MM.1S (cell line): Measurements from ENCODE around the gene NLRC3.

ENCODE experiments used
- DNase-seq: peaks from one replicate; pipeline ENCODE4 v3.0.0-alpha.2; 2015
- H2AFZ ChIP-seq: fragments of 300-600 bp; sonication (generic); 2 replicates; pipeline ENCODE4 v1.6.0; 2016; ENCODE audit warnings: antibody characterized with exemption, low read length
- H3F3A ChIP-seq: fragments of 300-600 bp; sonication (generic); 2 replicates; pipeline ENCODE4 v1.6.1; 2016; ENCODE audit warnings: mild to moderate bottlenecking, antibody characterized with exemption, low read length, moderate library complexity, mixed read lengths; ENCODE audit not compliant: insufficient read depth
- H3K27ac ChIP-seq: fragments of 300-600 bp; sonication (generic); 2 replicates; pipeline ENCODE4 v1.5.1; 2016; ENCODE audit warnings: mild to moderate bottlenecking, low read length
- H3K27me3 ChIP-seq: fragments of 300-600 bp; sonication (generic); replicated peaks from 2 replicates; pipeline ENCODE4 v1.6.0; 2016; ENCODE audit warnings: low read length; ENCODE audit not compliant: insufficient read depth
- H3K36me3 ChIP-seq: fragments of 300-600 bp; sonication (generic); replicated peaks from 2 replicates; pipeline ENCODE4 v1.6.1; 2016; ENCODE audit warnings: mild to moderate bottlenecking, low read length, mixed read lengths; ENCODE audit not compliant: insufficient read depth
- H3K4me1 ChIP-seq: fragments of 300-600 bp; sonication (generic); 2 replicates; pipeline ENCODE4 v1.6.1; 2016; ENCODE audit warnings: low read length, mixed read lengths
- H3K4me2 ChIP-seq: fragments of 300-600 bp; sonication (generic); 2 replicates; pipeline ENCODE4 v1.6.0; 2016; ENCODE audit warnings: low read depth, low read length
- H3K4me3 ChIP-seq: fragments of 300-600 bp; sonication (generic); 2 replicates; pipeline ENCODE4 v1.5.1; 2016; ENCODE audit warnings: low read length, mixed read lengths
- H3K79me2 ChIP-seq: fragments of 300-600 bp; sonication (generic); 2 replicates; pipeline ENCODE4 v1.6.1; 2016; ENCODE audit warnings: mixed run types, low read length, mixed read lengths
- H3K9ac ChIP-seq: fragments of 300-600 bp; sonication (generic); 2 replicates; pipeline ENCODE4 v1.6.1; 2016; ENCODE audit warnings: low read length, mixed read lengths
- H3K9me2 ChIP-seq: fragments of 300-600 bp; sonication (generic); replicated peaks from 2 replicates; pipeline ENCODE4 v1.6.1; 2016; ENCODE audit warnings: mild to moderate bottlenecking, low read length, mixed read lengths; ENCODE audit not compliant: insufficient read depth
- H3K9me3 ChIP-seq: fragments of 300-600 bp; sonication (generic); replicated peaks from 2 replicates; pipeline ENCODE4 v1.6.1; 2016; ENCODE audit warnings: mild to moderate bottlenecking, low read length, mixed read lengths; ENCODE audit not compliant: insufficient read depth
- H4K20me1 ChIP-seq: fragments of 300-600 bp; sonication (generic); 2 replicates; pipeline ENCODE4 v1.6.1; 2016; ENCODE audit warnings: mild to moderate bottlenecking, low read length, moderate library complexity, mixed read lengths; ENCODE audit not compliant: insufficient read depth
- EZH2 ChIP-seq: fragments of 300-600 bp; sonication (generic); optimal IDR thresholded peaks from 2 replicates; pipeline ENCODE3; 2017; ENCODE audit warnings: low read depth, mild to moderate bottlenecking, antibody characterized with exemption, low read length, mixed read lengths
- EZH2phosphoT487 ChIP-seq: fragments of 300-600 bp; sonication (generic); IDR thresholded peaks from 2 replicates; pipeline ENCODE4 v1.6.1; 2018; ENCODE audit warnings: antibody characterized with exemption, low read length
- TF ChIP-seq, protein P1 (sequence below): fragments of 300-600 bp; sonication (generic); IDR thresholded peaks from 2 replicates; pipeline ENCODE4 v1.5.1; 2016; ENCODE audit warnings: antibody characterized with exemption, low read length, mixed read lengths

NLRC3 gene

DNA sequence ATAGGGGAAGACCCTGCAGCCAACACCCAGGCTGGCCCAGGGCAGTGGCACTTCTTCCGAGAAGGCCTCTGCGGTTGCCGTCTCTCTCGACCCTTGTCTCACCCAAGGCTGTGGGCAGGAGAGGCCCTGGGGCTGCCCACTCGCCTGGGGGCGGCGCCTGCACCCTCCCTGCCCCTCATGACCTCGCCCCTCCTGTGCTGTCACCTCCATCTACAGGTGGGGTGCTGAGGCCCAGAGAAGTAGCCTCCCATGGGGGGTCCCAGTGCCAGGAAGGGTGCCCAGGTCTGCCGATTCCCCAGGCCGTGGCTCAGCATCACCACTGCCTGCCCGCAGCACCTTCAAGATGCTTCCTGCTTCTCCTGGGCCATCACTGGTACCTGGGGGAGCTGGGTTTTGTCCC is 992 bp downstream of the NLRC3 start:
- H2AFZ ChIP-seq, result no peak overlapping the region
- TF ChIP-seq, protein P1, sequence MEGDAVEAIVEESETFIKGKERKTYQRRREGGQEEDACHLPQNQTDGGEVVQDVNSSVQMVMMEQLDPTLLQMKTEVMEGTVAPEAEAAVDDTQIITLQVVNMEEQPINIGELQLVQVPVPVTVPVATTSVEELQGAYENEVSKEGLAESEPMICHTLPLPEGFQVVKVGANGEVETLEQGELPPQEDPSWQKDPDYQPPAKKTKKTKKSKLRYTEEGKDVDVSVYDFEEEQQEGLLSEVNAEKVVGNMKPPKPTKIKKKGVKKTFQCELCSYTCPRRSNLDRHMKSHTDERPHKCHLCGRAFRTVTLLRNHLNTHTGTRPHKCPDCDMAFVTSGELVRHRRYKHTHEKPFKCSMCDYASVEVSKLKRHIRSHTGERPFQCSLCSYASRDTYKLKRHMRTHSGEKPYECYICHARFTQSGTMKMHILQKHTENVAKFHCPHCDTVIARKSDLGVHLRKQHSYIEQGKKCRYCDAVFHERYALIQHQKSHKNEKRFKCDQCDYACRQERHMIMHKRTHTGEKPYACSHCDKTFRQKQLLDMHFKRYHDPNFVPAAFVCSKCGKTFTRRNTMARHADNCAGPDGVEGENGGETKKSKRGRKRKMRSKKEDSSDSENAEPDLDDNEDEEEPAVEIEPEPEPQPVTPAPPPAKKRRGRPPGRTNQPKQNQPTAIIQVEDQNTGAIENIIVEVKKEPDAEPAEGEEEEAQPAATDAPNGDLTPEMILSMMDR, result no peak
- TF ChIP-seq EZH2phosphoT487 (no peak), EZH2 (no peak)
- no peaks in the 10 kb centered on the region for H3K36me3 ChIP-seq
- H3K9ac ChIP-seq, result no peak overlapping the region
- H3K9me3 ChIP-seq, result no peaks in the 10 kb centered on the region
- no peaks in the 10 kb centered on the region for H3K27me3 ChIP-seq
- H3K27ac ChIP-seq, result no peak overlapping the region
- H3K4me2 ChIP-seq, result no peak overlapping the region
- H3K79me2 ChIP-seq, result no peaks in the 10 kb centered on the region
- no peaks in the 10 kb centered on the region for H4K20me1 ChIP-seq
- H3K4me3 ChIP-seq, result no peak overlapping the region
- H3F3A ChIP-seq, result 0 out of 2 replicates have a peak, but pooled peaks cover 3% of the 10 kb centered on the region
- peaks cover 21% of the 10 kb centered on the region for H3K4me1 ChIP-seq
- no peaks in the 10 kb centered on the region for H3K9me2 ChIP-seq
- DNase-seq, result no peak

DNA sequence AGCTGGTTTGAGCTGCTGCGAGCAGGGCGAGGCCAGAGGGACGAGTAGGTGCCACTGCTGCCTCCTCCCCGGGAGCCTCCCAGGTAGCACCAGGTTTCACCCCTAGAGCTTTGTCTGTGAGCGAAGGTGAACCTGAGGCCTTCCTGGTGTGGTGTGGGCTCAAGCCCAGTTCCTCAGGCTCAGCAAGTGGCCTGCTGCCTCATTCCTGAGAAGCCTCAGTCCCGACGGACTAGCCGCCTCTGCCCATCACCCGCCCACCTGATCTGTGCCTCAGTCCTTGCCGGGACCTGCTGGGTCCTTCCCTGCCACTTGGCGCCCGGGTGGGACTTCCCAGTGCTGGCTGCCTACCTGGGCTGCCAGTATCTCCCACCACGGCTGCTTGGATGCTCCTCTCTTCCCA is 1.7 kb downstream of the NLRC3 start:
- Histone ChIP-seq H3K79me2 (no peaks in the 10 kb centered on the region), H3K9ac (no peak overlapping the region)

GRCh38 chr16:3574195-3574594 is 3.0 kb downstream of the NLRC3 start:
- DNase-seq, result no peak
- TF ChIP-seq EZH2phosphoT487, result no peak
- TF ChIP-seq EZH2, result no peak
- TF ChIP-seq, protein P1, result no peak
- Histone ChIP-seq H3K4me2 (no peak overlapping the region), H4K20me1 (no peaks in the 10 kb centered on the region), H3K27ac (no peak overlapping the region), H3K27me3 (no peaks in the 10 kb centered on the region), H3F3A (0 out of 2 replicates have a peak, but pooled peaks cover 1% of the 10 kb centered on the region), H3K4me3 (no peak overlapping the region), H3K79me2 (no peaks in the 10 kb centered on the region), H2AFZ (no peak overlapping the region), H3K36me3 (no peaks in the 10 kb centered on the region), H3K9me2 (no peaks in the 10 kb centered on the region), H3K4me1 (peaks cover 10% of the 10 kb centered on the region), H3K9me3 (no peaks in the 10 kb centered on the region), H3K9ac (no peak overlapping the region)

More for the DNA sequence above, 1.7 kb downstream of the NLRC3 start:
- Histone ChIP-seq H3F3A (0 out of 2 replicates have a peak, but pooled peaks cover 3% of the 10 kb centered on the region), H3K36me3 (no peaks in the 10 kb centered on the region), H3K4me1 (peaks cover 21% of the 10 kb centered on the region), H2AFZ (no peak overlapping the region), H4K20me1 (no peaks in the 10 kb centered on the region), H3K27me3 (no peaks in the 10 kb centered on the region), H3K9me2 (no peaks in the 10 kb centered on the region), H3K4me2 (no peak overlapping the region), H3K9me3 (no peaks in the 10 kb centered on the region), H3K4me3 (no peak overlapping the region), H3K27ac (no peak overlapping the region)
- TF ChIP-seq EZH2 (no peak), EZH2phosphoT487 (no peak)
- TF ChIP-seq, protein P1, result no peak
- no peak for DNase-seq
